GM13977 (cell line): Measurements from ENCODE around the gene TEAD4.
"Not testable (repeated sequence)": the region's sequence is repeated elsewhere in the genome, so short reads cannot be mapped to it uniquely, and the experiment has no call there.

ENCODE experiments used
- DNase-seq: peaks from one replicate; pipeline ENCODE4 v3.0.0; 2012; ENCODE audit warnings: low spot score
- in situ Hi-C: fragments of 300-500 bp; cut with MboI; formaldehyde crosslinking; loops from one replicate; pipeline ENCODE4 v1.12.0; 2022; ENCODE audit warnings: low sequenced_read_pairs, low pct_unique_long_range_greater_than_20kb, mixed read lengths, inconsistent platforms; ENCODE audit not compliant: unreplicated experiment
- TF ChIP-seq, protein P1 (sequence below): IDR thresholded peaks from 2 replicates; pipeline ENCODE4 v1.5.1; 2012; ENCODE audit warnings: mild to moderate bottlenecking, control low read depth; ENCODE audit not compliant: insufficient read depth; ENCODE audit errors: extremely low read depth, missing control alignments

TEAD4 gene

DNA sequence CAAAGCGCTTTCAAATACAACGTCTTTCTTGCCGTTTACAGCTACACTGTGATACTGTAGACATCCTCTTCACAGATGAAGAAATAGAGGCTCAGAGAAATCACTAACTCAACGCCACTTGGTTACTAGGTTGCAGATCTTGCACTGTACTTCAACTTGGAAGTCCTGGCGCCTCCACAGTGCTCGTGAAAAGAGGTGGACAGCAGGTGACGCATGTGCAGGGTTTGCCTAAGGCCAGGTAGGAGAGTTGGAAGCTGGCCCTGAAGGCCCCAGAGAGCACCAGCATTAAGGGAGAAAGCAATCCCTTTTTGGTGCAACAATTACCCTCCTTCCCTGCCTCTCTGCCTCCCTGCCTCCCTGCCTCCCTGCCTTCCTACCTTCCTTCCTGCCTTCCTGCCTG lies 95.2 kb downstream of the TEAD4 start:
- in situ Hi-C loops: no loop called here
- TF ChIP-seq, protein P1, sequence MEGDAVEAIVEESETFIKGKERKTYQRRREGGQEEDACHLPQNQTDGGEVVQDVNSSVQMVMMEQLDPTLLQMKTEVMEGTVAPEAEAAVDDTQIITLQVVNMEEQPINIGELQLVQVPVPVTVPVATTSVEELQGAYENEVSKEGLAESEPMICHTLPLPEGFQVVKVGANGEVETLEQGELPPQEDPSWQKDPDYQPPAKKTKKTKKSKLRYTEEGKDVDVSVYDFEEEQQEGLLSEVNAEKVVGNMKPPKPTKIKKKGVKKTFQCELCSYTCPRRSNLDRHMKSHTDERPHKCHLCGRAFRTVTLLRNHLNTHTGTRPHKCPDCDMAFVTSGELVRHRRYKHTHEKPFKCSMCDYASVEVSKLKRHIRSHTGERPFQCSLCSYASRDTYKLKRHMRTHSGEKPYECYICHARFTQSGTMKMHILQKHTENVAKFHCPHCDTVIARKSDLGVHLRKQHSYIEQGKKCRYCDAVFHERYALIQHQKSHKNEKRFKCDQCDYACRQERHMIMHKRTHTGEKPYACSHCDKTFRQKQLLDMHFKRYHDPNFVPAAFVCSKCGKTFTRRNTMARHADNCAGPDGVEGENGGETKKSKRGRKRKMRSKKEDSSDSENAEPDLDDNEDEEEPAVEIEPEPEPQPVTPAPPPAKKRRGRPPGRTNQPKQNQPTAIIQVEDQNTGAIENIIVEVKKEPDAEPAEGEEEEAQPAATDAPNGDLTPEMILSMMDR: no peak
- no peak for DNase-seq

DNA sequence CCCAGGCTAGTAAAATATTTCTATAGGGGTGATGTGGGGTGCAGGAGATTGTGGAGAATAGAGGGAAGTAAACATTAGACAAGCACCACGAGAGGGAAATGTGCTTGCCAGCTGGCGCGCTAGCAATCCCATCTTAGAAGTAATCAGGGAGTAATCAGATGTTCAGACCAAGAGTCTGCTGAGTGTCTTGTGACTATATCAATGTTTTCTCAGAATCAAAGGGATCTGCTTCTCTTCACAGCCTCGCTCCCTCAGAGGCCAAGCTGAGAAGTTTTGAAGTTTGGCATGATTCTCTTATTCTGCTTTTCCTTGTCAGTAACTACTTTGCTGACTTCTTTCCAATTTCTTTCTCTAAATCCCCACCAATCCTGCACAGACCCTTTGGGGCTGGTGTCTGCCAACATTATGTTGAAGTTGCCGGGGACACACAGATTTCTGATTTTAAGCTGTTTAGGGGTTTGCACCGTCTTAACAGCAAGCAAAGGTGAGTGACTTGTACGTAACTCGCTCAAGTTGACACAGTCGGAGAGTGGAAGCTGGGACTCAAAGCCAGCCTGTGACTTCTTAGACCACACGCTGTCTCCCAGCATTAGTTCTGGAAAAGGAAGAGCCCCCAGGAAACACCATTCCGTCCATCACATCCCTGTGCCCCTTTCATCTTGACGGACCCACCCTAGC lies 96.0 kb downstream of the TEAD4 start:
- TF ChIP-seq, protein P1: no peak
- DNase-seq: no peak
- in situ Hi-C loops: no loop called here

DNA sequence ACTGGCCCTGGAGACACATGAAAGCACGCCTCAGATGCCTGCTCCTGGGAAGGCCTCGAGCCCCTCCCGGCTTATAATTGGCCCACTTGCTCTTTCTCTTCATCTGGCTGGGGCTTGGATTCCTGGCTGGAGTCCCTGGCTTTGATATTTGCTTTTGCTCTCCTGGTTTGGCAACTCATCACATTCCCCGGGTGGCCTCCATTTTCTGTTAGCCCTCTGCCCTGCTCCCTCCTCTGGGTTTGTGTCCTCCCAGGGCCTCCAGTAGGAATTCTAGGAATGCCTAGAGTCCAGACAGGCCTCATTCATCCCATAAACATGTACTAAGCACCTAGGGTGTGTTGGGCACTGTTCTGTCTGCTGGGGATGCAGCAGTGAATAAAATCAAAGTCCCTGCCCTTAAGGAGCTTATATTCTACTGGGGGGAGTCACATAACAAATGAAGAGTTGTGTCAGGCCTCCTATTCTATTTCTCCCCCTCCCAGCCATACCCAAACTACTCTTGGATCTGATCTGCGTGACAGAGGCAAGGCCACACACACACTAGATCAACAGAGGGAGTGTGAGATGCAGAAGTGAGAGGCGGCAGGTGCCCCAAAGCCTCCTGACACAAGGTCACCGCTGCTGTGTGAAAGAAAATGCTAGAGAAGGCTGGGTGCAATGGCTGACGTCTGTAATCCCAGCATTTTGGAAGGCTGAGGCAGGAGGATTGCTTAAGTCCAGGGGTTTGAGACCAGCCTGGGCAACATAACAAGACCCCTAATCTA lies 96.7 kb downstream of the TEAD4 start:
- TF ChIP-seq, protein P1: no peak
- DNase-seq: no peak
- in situ Hi-C loops: no loop called here

DNA sequence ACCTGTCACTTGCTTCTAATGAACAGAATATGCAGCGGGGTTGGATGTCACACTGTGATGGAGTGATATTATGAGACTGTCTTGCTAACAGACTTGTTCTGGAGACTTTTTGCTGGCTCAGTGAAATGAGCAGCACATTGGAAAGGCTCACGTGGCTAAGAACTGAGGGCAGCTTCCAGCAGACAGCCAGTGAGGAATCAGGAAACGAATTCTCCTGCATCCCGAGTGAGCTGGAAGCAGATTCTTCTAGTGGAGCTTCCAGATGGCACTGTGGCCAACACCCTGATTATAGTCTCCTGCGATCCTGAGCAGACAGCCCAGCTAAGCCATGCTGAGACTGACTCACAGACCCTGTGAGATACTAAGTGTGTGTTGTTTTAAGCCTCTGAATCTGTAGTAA lies 101.9 kb downstream of the TEAD4 start:
- TF ChIP-seq, protein P1: no peak
- in situ Hi-C loops: no loop called here
- no peak for DNase-seq

DNA sequence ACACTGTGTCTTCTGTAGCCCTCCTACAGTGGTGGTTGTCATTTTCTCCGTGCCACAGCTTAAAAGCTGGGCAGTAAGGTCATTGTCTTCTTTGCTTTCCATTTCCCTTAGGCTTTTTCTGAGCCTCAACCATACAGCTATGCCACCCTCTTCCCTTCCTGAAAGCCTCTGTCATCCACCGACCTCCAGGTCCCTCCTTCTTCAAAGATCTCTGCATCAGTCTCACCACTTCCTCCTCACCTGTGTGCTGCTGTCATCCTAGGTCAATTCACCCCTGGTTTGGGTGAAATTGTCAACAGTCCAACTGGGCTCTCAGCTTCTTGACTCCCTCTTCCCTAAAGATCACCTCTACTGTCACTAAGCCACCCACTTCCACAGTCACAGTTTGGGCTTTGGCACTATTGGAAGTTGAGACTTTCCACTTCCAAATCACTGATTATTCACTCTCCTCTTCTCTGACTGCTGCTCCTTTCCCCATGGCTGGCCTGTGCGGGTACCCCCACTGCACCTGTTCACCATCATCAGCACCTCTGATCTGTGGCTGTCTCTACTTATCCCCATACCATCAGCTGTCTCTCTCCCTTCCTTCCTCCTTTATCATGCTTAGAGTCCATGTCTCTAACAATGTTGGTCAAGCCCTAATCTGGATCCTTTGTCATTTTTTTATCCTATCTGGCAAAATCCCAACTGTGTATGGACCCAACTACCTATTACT lies 102.5 kb downstream of the TEAD4 start:
- TF ChIP-seq, protein P1: no peak
- in situ Hi-C loops: no loop called here

DNA sequence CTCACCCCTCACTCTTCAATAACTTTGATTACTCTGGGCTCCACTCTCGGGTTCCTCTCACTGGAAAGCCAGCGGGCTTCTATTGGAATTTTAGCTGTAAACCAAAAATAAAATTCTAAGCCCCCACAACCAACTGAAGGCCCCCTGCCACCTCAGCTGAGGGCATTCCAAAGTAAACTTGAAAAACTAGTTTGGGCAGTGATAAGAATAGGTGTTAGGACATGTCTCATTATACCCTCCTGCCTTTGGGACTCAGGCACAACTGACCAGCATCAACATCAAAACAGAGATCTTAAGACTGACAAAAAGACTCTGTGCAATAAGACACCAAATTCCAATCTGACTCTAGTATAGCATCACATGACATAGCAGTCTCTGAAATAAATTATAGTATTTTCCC lies 106.1 kb downstream of the TEAD4 start:
- DNase-seq: no peak
- TF ChIP-seq, protein P1: no peak
- in situ Hi-C loops: no loop called here

More for the DNA sequence above, 102.5 kb downstream of the TEAD4 start:
- no peak for DNase-seq

DNA sequence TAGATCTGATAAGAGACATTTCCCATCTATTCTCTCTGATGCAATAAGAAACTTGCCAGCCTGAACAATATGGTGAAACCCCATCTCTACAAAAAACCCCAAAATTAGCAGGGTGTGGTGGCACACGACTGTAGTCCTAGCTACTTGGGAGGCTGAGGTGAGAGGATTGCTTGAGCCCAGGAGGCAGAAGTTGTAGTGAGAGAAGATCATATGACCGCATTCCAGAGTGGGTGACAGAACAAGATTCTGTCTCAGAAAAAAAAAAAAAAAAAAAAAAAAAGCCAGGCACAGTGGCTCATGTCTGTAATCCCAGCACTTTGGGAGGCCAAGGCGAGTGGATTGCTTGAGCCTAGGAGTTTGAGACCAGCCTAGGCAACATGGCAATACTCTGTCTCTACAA lies 106.6 kb downstream of the TEAD4 start:
- DNase-seq, in situ Hi-C loops: not testable (repeated sequence)
